Tibial nerve (tissue), 3 donors: ENCODE results near the gene PWWP2A.

Experiments used
- CTCF ChIP-seq, 5 experiments: fragments of 200-600 bp in 3 of 5; fragments of 450-650 bp in 2 of 5; sonication (generic) in 3 of 5; IDR thresholded peaks; one replicate each; pipeline ENCODE4 v1.5.1; 2016 to 2019; ENCODE audit warnings: antibody characterized with exemption in 5 of 5, mild to moderate bottlenecking in 3 of 5, moderate library complexity in 2 of 5
- POLR2A ChIP-seq, 2 donors: fragments of 450-650 bp; IDR thresholded peaks; one replicate each; pipeline ENCODE4 v1.6.1; 2017; ENCODE audit warnings: antibody characterized with exemption in 2 of 2, mild to moderate bottlenecking in 2 of 2, moderate library complexity in 2 of 2

DNA sequence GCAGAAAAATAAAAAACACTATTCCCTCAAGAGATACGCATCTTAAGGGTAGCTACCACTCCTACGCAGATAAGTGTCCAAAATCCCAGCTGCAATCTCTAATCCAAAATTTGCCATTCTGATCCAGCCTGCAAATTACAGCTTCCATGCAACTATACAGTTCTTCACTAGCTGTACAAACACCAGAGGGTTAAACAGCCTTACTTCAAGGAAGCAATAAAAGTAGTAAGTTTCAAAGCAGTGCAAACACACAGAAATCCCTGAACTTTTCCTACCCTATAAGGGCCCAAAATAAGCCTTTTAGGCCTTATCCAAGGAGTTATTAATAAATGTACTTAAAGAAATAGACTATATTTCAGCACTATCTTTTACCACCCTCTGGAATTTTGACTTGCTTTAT is 39.5 kb downstream of the PWWP2A start:
- TF ChIP-seq CTCF (IDR thresholded peaks at IDR 0.05), result no peak
- TF ChIP-seq POLR2A (IDR thresholded peaks at IDR 0.05), result no peak
